Osteoblast (primary cell): ENCODE data around the gene NANS. TPM values are rescaled to one million over a fixed set of nuclear protein-coding genes. Genes with fewer than 3 reads are reported as not detected.
A peak's percentile ranks its signal among the peaks of the same experiment; 100 is the strongest.
"Not testable (repeated sequence)": the region's sequence is repeated elsewhere in the genome, so short reads cannot be mapped to it uniquely, and the experiment has no call there.

Experiments used
- DNase-seq: peaks from one replicate; pipeline ENCODE4 v3.0.0; 2011; ENCODE audit warnings: low spot score, mixed read lengths; ENCODE audit not compliant: insufficient read length; ENCODE audit errors: missing footprints
- H2AFZ ChIP-seq: 2 replicates; pipeline ENCODE4 v1.6.0; 2011; ENCODE audit warnings: mild to moderate bottlenecking, low read length
- H3K27ac ChIP-seq: 2 replicates; pipeline ENCODE4 v1.5.1; 2011; ENCODE audit warnings: mild to moderate bottlenecking, low read depth, low read length, moderate library complexity
- H3K27me3 ChIP-seq: 2 replicates; pipeline ENCODE4 v1.6.0; 2012; ENCODE audit warnings: mild to moderate bottlenecking, control low read depth, inconsistent platforms, low read length, moderate library complexity; ENCODE audit not compliant: insufficient read depth
- H3K36me3 ChIP-seq: 2 replicates; pipeline ENCODE4 v1.5.1; 2011; ENCODE audit warnings: mild to moderate bottlenecking, low read length, control low read depth, moderate library complexity; ENCODE audit not compliant: insufficient read depth
- H3K4me1 ChIP-seq: 2 replicates; pipeline ENCODE4 v1.5.1; 2011; ENCODE audit warnings: mild to moderate bottlenecking, low read length, control low read depth, moderate library complexity; ENCODE audit not compliant: insufficient read depth
- H3K4me2 ChIP-seq: 2 replicates; pipeline ENCODE4 v1.6.0; 2011; ENCODE audit warnings: mild to moderate bottlenecking, low read length; ENCODE audit not compliant: insufficient read depth
- H3K4me3 ChIP-seq: fragments of 200-600 bp; sonication (generic); 3 replicates; pipeline ENCODE4 v1.5.1; 2012; ENCODE audit warnings: mild to moderate bottlenecking, low read length, inconsistent platforms; ENCODE audit not compliant: insufficient read depth
- H3K79me2 ChIP-seq: 2 replicates; pipeline ENCODE4 v1.6.0; 2012; ENCODE audit warnings: mild to moderate bottlenecking, low read length, control low read depth, inconsistent platforms; ENCODE audit not compliant: insufficient read depth
- H3K9me3 ChIP-seq: 2 replicates; pipeline ENCODE4 v1.5.1; 2011; ENCODE audit warnings: low read depth, low read length, control low read depth
- H4K20me1 ChIP-seq: 2 replicates; pipeline ENCODE4 v1.6.0; 2012; ENCODE audit warnings: mild to moderate bottlenecking, low read length, control low read depth; ENCODE audit not compliant: insufficient read depth
- total RNA-seq: library from RNA; depleted of rRNA; stranded (reverse); fragments of >200 nt; gene quantifications from 2 replicates; pipeline ENCODE4 v1.2.3, GENCODE V29; 2012
- TF ChIP-seq, protein P1 (sequence below): IDR thresholded peaks from 2 replicates; pipeline ENCODE4 v1.5.1; 2011; ENCODE audit warnings: mild to moderate bottlenecking, low read depth, low read length, moderate library complexity; ENCODE audit errors: extremely low read depth

NANS gene
- total RNA-seq, 1 donor: 56.1 TPM

DNA sequence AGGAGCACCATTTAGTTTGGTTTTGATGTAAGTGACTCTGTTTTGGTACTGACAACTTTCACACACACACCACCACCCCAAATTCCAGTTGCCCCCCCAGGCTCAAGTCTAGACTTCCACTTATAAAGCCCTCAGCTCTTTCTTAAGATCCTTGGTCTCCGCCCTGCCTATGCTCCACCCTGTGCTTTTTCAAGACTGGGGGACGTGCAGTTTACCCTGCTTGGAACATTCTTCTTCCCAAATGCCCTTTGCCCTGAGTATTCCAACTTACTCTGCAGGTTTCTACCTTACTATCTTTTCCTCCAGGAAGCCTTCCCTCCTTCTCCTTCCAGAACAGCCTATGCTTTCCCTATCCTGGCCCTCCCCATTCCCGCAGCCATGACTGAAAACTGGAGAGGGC lies 63.9 kb downstream of the NANS start:
- H3K4me1 ChIP-seq: peaks cover 5% of the 10 kb centered on the region
- H3K36me3 ChIP-seq: no peaks in the 10 kb centered on the region
- H3K4me2 ChIP-seq: no peak overlapping the region
- H4K20me1 ChIP-seq: no peaks in the 10 kb centered on the region
- TF ChIP-seq, protein P1, sequence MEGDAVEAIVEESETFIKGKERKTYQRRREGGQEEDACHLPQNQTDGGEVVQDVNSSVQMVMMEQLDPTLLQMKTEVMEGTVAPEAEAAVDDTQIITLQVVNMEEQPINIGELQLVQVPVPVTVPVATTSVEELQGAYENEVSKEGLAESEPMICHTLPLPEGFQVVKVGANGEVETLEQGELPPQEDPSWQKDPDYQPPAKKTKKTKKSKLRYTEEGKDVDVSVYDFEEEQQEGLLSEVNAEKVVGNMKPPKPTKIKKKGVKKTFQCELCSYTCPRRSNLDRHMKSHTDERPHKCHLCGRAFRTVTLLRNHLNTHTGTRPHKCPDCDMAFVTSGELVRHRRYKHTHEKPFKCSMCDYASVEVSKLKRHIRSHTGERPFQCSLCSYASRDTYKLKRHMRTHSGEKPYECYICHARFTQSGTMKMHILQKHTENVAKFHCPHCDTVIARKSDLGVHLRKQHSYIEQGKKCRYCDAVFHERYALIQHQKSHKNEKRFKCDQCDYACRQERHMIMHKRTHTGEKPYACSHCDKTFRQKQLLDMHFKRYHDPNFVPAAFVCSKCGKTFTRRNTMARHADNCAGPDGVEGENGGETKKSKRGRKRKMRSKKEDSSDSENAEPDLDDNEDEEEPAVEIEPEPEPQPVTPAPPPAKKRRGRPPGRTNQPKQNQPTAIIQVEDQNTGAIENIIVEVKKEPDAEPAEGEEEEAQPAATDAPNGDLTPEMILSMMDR: no peak
- DNase-seq: no peak
- no peaks in the 10 kb centered on the region for H3K9me3 ChIP-seq
- no peaks in the 10 kb centered on the region for H3K79me2 ChIP-seq
- H3K27ac ChIP-seq: no peak overlapping the region
- H3K27me3 ChIP-seq: no peaks in the 10 kb centered on the region
- no peak overlapping the region for H2AFZ ChIP-seq
- no peak overlapping the region for H3K4me3 ChIP-seq

DNA sequence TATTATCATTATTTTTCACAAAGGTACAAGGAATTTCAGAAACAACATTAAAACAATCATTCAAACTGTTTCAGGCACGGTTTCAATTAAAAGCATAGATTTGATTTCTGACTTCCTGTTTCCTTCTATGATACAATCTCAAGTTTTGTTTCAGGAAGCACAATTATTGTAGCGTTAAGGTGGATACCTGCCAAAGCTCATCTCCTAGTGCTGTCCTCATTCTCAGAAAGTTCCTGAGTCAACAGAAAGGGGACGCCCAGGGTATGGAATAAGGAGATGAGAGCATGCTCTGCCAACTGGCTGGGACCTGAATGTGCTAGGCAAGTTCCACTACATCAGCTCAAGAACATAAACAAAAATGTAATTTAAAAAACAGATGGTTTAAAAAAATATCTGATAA lies 64.5 kb downstream of the NANS start:
- H3K27me3 ChIP-seq: no peaks in the 10 kb centered on the region
- no peak overlapping the region for H3K4me2 ChIP-seq
- H3K36me3 ChIP-seq: no peaks in the 10 kb centered on the region
- no peak overlapping the region for H3K4me3 ChIP-seq
- no peaks in the 10 kb centered on the region for H4K20me1 ChIP-seq
- H3K27ac ChIP-seq: no peak overlapping the region
- peak; percentile 47 for DNase-seq
- H2AFZ ChIP-seq: no peak overlapping the region
- H3K9me3 ChIP-seq: no peaks in the 10 kb centered on the region
- TF ChIP-seq, protein P1: no peak
- no peaks in the 10 kb centered on the region for H3K79me2 ChIP-seq
- H3K4me1 ChIP-seq: peaks cover 5% of the 10 kb centered on the region

DNA sequence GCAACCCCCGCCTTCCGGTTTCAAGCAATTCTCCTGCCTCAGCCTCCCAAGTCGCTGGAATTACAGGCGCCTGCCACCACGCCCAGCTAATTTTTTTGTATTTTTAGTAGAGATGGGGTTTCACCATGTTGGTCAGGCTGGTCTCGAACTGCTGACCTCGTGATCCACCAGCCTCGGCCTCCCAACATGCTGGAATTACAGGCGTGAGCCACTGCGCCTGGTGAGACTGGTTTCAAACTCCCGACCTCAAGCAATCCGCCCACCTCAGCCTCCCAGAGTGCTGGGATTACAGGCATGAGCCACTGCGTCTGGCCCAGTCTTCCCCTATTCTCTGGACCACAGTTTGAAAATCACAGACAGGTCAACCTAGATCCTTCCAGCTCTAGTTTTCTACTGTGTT lies 67.6 kb downstream of the NANS start:
- not testable (repeated sequence) for DNase-seq, H3K27me3 ChIP-seq, H3K4me3 ChIP-seq, H3K27ac ChIP-seq, H3K79me2 ChIP-seq, H3K4me2 ChIP-seq, H3K36me3 ChIP-seq, H3K9me3 ChIP-seq, H2AFZ ChIP-seq, H3K4me1 ChIP-seq, H4K20me1 ChIP-seq

DNA sequence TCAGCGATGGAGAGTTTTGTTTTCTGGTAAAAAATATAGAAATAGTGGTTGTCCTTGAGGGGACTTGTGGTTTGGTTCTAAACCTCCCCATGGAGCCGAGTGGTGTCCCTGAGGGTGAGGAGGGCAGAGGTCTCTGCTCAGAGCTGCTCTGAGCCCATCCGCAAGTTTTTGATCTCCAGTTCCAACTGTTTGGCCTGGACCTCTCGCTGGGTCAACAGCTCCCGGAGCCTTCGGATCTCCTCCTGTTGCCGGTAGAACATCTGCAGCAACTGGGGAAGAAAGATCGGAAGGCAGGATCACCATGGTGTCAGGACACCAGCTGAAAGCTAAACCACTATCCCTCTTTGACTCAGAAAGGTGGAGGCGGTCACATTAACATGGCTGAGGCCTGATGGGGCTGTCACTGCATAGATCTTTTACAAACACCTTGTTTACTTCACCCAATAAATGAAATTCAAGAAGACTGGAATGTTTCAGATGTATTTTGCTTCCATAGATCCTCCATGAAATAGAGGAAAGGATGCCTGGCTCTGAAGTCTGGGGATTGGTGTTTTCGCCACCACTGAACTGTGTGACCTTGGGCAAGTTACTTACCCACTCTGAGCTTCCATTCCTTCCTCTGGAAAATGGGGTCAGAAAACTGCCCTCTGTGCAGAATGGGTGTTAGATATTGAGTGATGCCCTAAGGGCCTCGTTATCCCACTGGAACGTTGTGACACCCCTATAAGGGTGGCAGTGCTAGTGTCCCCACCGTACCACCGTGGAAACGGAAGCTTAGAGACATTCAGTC lies 68.3 kb downstream of the NANS start:
- no peaks in the 10 kb centered on the region for H3K4me1 ChIP-seq
- no peak overlapping the region for H3K4me3 ChIP-seq
- no peaks in the 10 kb centered on the region for H3K27me3 ChIP-seq
- no peak overlapping the region for H2AFZ ChIP-seq
- H3K79me2 ChIP-seq: no peaks in the 10 kb centered on the region
- H3K4me2 ChIP-seq: no peak overlapping the region
- no peak for DNase-seq
- H3K9me3 ChIP-seq: no peaks in the 10 kb centered on the region
- TF ChIP-seq, protein P1: no peak
- H3K36me3 ChIP-seq: no peaks in the 10 kb centered on the region
- no peaks in the 10 kb centered on the region for H4K20me1 ChIP-seq
- no peak overlapping the region for H3K27ac ChIP-seq
